Nucleus accumbens (tissue), 56 donors: ENCODE results near the gene OTUB2.
A peak's percentile ranks its signal among the peaks of the same experiment; 100 is the strongest.

Experiments used
- DNase-seq, 56 donors: peaks; one replicate each; lab custom pipeline; 2025; lab: John Stamatoyannopoulos, UW

Gene OTUB2

GRCh38 chr14:94026173-94026888 is at the start of gene OTUB2:
Gene OTUB2, plus strand, starts transcription at chr14:94026340. Its CDS starts 198 bp downstream, at chr14:94026538.
- DNase-seq = peak; percentile 40 to 99 (median 94)

GRCh38 chr14:93976477-93977057 is 49.6 kb upstream of the OTUB2 start, which contains the start of gene ASB2:
Gene ASB2, minus strand, starts transcription at chr14:93976570. Its CDS starts 12,031 bp downstream, at chr14:93964539.
- DNase-seq = no peak

- no peak for DNase-seq
These were observed 49.0 kb upstream of the OTUB2 start for GRCh38 chr14:93977171-93977570.

GRCh38 chr14:93977790-93978581 is 48.2 kb upstream of the OTUB2 start:
- DNase-seq = no peak

- DNase-seq = no peak
These were observed 47.4 kb upstream of the OTUB2 start for GRCh38 chr14:93978735-93979134.

GRCh38 chr14:93980456-93981201 is 45.5 kb upstream of the OTUB2 start:
- peak in 1 of 56 donors; percentile 18 for DNase-seq

- no peak for DNase-seq
These were observed 44.6 kb upstream of the OTUB2 start for GRCh38 chr14:93981316-93982229.

- DNase-seq = no peak
These were observed 43.7 kb upstream of the OTUB2 start for GRCh38 chr14:93982230-93983007.

- no peak for DNase-seq
These were observed 42.1 kb upstream of the OTUB2 start for GRCh38 chr14:93984070-93984469.

- peak in 32 of 56 donors; percentile 9 to 65 (median 32) for DNase-seq
These were observed 41.1 kb upstream of the OTUB2 start for GRCh38 chr14:93984987-93985410.

- DNase-seq = no peak
These were observed 39.2 kb upstream of the OTUB2 start for GRCh38 chr14:93986955-93987354.

GRCh38 chr14:93987376-93987775 is 38.8 kb upstream of the OTUB2 start:
- no peak for DNase-seq

- DNase-seq = no peak
These were observed 38.2 kb upstream of the OTUB2 start for GRCh38 chr14:93987815-93988476.

- no peak for DNase-seq
These were observed 36.2 kb upstream of the OTUB2 start for GRCh38 chr14:93989939-93990338.

- no peak for DNase-seq
These were observed 34.9 kb upstream of the OTUB2 start for GRCh38 chr14:93991212-93991611.

GRCh38 chr14:93991649-93992048 is 34.5 kb upstream of the OTUB2 start:
- DNase-seq = no peak

- no peak for DNase-seq
These were observed 32.8 kb upstream of the OTUB2 start for GRCh38 chr14:93993382-93993781.
